HCT116 (cell line): ENCODE results near the gene FRS2. TPM values are rescaled to one million over a fixed set of nuclear protein-coding genes. Genes with fewer than 3 reads are reported as not detected.

Source experiments
- ATAC-seq: fragments of 200-7000 bp; cut with Tn5 transposase; 2 replicates; pipeline ENCODE4 v1.9.1; 2020; ENCODE audit warnings: mild to moderate bottlenecking, moderate library complexity
- BruUV-seq: library from RNA; stranded (reverse); fragments of 400-500 nt; replicated peaks from 2 replicates; lab custom pipeline; 2021; lab: Mats Ljungman, UMichigan
- CTCF ChIA-PET: fragments of 300-600 bp; sonication (Branson Sonifier 250); formaldehyde crosslinking; loops from one replicate; lab custom pipeline; 2021; ENCODE audit warnings: antibody characterized with exemption; lab: Charles Lee
- POLR2A ChIA-PET: fragments of 300-600, 350-600 bp; sonication (Branson Sonifier 250); formaldehyde crosslinking; loops from one replicate; lab custom pipeline; 2021; ENCODE audit warnings: antibody characterized with exemption; lab: Charles Lee
- RAD21 ChIA-PET, 2 experiments: fragments of 300-600 bp; sonication (Branson Sonifier 250); formaldehyde crosslinking; loops; one replicate each; lab custom pipeline; 2023; ENCODE audit warnings: low total read pairs in 2 of 2; ENCODE audit not compliant: uncharacterized antibody in 2 of 2, unreplicated experiment in 2 of 2, low non-redundant PET in 1 of 2; lab: Charles Lee
- DNase-seq: peaks from one replicate; pipeline ENCODE4 v3.0.0-alpha.2; 2010; ENCODE audit warnings: low read depth, low spot score
- H2AFZ ChIP-seq: fragments of 200-600 bp; shearing (Covaris generic), sonication (generic); 2 replicates; pipeline ENCODE4 v1.6.1; 2017; ENCODE audit warnings: low read depth, mixed run types, mixed read lengths, antibody characterized with exemption, low read length; ENCODE audit not compliant: poor library complexity, severe bottlenecking
- H3K27ac ChIP-seq: 2 replicates; pipeline ENCODE4 v1.5.1; 2012; ENCODE audit warnings: low read depth, low read length
- H3K27me3 ChIP-seq: fragments of 200-600 bp; sonication (generic); 2 replicates; pipeline ENCODE4 v1.6.1; 2016; ENCODE audit warnings: mixed run types, low read length, mixed read lengths; ENCODE audit not compliant: insufficient read depth
- H3K36me3 ChIP-seq, 2 experiments: fragments of 200-500 bp in 1 of 2; fragments of 200-600 bp in 1 of 2; sonication (Bioruptor generic) in 1 of 2; sonication (generic) in 1 of 2; 2 replicates each; pipeline versions ENCODE4 v1.5.1 to v1.6.1; 2014 to 2016; ENCODE audit warnings: low read length in 2 of 2, inconsistent platforms in 1 of 2, mixed read lengths in 1 of 2, mixed run types in 1 of 2; ENCODE audit not compliant: insufficient read depth in 2 of 2, control insufficient read depth in 1 of 2
- H3K4me1 ChIP-seq, 2 experiments: fragments of 200-600 bp in 1 of 2; sonication (generic) in 1 of 2; 2 replicates each; pipeline versions ENCODE4 v1.5.1 to v1.6.1; 2012 to 2017; ENCODE audit warnings: low read length in 2 of 2, inconsistent platforms in 1 of 2, mild to moderate bottlenecking in 1 of 2, mixed read lengths in 1 of 2, mixed run types in 1 of 2, moderate library complexity in 1 of 2; ENCODE audit not compliant: insufficient read depth in 2 of 2, control insufficient read depth in 1 of 2
- H3K4me2 ChIP-seq: fragments of 200-600 bp; sonication (generic); 2 replicates; pipeline ENCODE4 v1.6.1; 2017; ENCODE audit warnings: mixed run types, low read length, mixed read lengths
- H3K4me3 ChIP-seq, 2 experiments: fragments of 200-600 bp in 1 of 2; sonication (generic) in 1 of 2; replicated peaks in 1 of 2; 2 replicates each; pipeline ENCODE4 v1.5.1; 2011 to 2016; ENCODE audit warnings: low read length in 2 of 2, control low read depth in 1 of 2, low read depth in 1 of 2, mild to moderate bottlenecking in 1 of 2, mixed read lengths in 1 of 2, mixed run types in 1 of 2
- H3K79me2 ChIP-seq: fragments of 200-600 bp; sonication (generic); 2 replicates; pipeline ENCODE4 v1.6.1; 2017; ENCODE audit warnings: mild to moderate bottlenecking, mixed run types, low read length, moderate library complexity, mixed read lengths; ENCODE audit not compliant: insufficient read depth
- H3K9ac ChIP-seq: fragments of 200-600 bp; sonication (generic); 2 replicates; pipeline ENCODE4 v1.6.1; 2016; ENCODE audit warnings: low read length, mixed read lengths
- H3K9me2 ChIP-seq: fragments of 200-600 bp; sonication (generic), shearing (Covaris generic); 2 replicates; pipeline ENCODE4 v1.6.1; 2017; ENCODE audit warnings: mixed run types, mild to moderate bottlenecking, moderate library complexity; ENCODE audit not compliant: insufficient read depth
- H3K9me3 ChIP-seq, 2 experiments: fragments of 200-500 bp in 1 of 2; fragments of 200-600 bp in 1 of 2; sonication (Bioruptor generic) in 1 of 2; sonication (generic) in 1 of 2; 2 replicates each; pipeline ENCODE4 v1.6.1; 2014 to 2017; ENCODE audit warnings: low read length in 2 of 2, mixed read lengths in 2 of 2, inconsistent platforms in 1 of 2, low read depth in 1 of 2, mild to moderate bottlenecking in 1 of 2, mixed run types in 1 of 2, moderate library complexity in 1 of 2; ENCODE audit not compliant: control insufficient read depth in 1 of 2, insufficient read depth in 1 of 2
- H4K20me1 ChIP-seq: fragments of 200-600 bp; sonication (generic), shearing (Covaris generic); 2 replicates; pipeline ENCODE4 v1.6.1; 2017; ENCODE audit warnings: mixed run types, mild to moderate bottlenecking, moderate library complexity; ENCODE audit not compliant: insufficient read depth
- CBX3 ChIP-seq: IDR thresholded peaks from 2 replicates; pipeline ENCODE4 v1.6.1; 2012; ENCODE audit warnings: low read depth
- CEBPB ChIP-seq: IDR thresholded peaks from 2 replicates; pipeline ENCODE4 v1.6.1; 2012; ENCODE audit warnings: low read depth
- EZH2 ChIP-seq: fragments of 200-600 bp; sonication (generic); IDR thresholded peaks from 2 replicates; pipeline ENCODE4 v1.6.1; 2017; ENCODE audit warnings: antibody characterized with exemption, mixed run types
- JUND ChIP-seq: IDR thresholded peaks from 2 replicates; pipeline ENCODE4 v1.6.1; 2012
- POLR2A ChIP-seq: IDR thresholded peaks from 2 replicates; pipeline ENCODE4 v1.7.0; 2011; ENCODE audit warnings: borderline replicate concordance; ENCODE audit not compliant: insufficient read depth, insufficient read length; ENCODE audit errors: extremely low read depth
- SP1 ChIP-seq: IDR thresholded peaks from 2 replicates; pipeline ENCODE4 v1.6.1; 2012; ENCODE audit warnings: low read depth
- SRF ChIP-seq: IDR thresholded peaks from 2 replicates; pipeline ENCODE4 v1.6.1; 2012; ENCODE audit warnings: low read depth
- TCF7L2 ChIP-seq: IDR thresholded peaks from 2 replicates; pipeline ENCODE4 v1.7.0; 2011; ENCODE audit warnings: borderline replicate concordance, inconsistent platforms; ENCODE audit not compliant: insufficient read depth, insufficient read length; ENCODE audit errors: extremely low read depth
- ZFX ChIP-seq: fragments of 450-650 bp; IDR thresholded peaks from 2 replicates; pipeline ENCODE4 v1.6.1; 2017
- ZNF274 ChIP-seq: fragments of 200-500 bp; sonication (Bioruptor generic); IDR thresholded peaks from 2 replicates; pipeline ENCODE4 v1.6.1; 2014; ENCODE audit warnings: mild to moderate bottlenecking, low read depth, low read length, inconsistent platforms
- intact Hi-C: fragments of 100-400 bp; cut with micrococcal nuclease; formaldehyde crosslinking; loops from 2 replicates; pipeline ENCODE4 v1.10.0; 2022
- total RNA-seq: library from RNA; stranded (reverse); gene quantifications from one replicate; pipeline ENCODE4 v1.2.1, GENCODE V29; 2021; ENCODE audit not compliant: unreplicated experiment
- TF ChIP-seq, protein P1 (sequence below): IDR thresholded peaks from 2 replicates; pipeline ENCODE4 v1.6.1; 2011; ENCODE audit warnings: mild to moderate bottlenecking, low read length, moderate library complexity; ENCODE audit not compliant: insufficient replicate concordance; ENCODE audit errors: extremely low read depth
- TF ChIP-seq, protein P2 (sequence below): IDR thresholded peaks from 2 replicates; pipeline ENCODE4 v1.6.1; 2012
- TF ChIP-seq, protein P3 (sequence below), 3 experiments: fragments of 200-600 bp in 1 of 3; sonication (generic) in 1 of 3; IDR thresholded peaks in 2 of 3; conservative IDR thresholded peaks in 1 of 3; 2 replicates each; pipeline ENCODE4 v1.5.1; 2012 to 2017; ENCODE audit warnings: low read depth in 2 of 3, low read length in 2 of 3, antibody characterized with exemption in 1 of 3, borderline replicate concordance in 1 of 3, control low read depth in 1 of 3, mild to moderate bottlenecking in 1 of 3, mixed read lengths in 1 of 3, mixed run types in 1 of 3, moderate library complexity in 1 of 3; ENCODE audit not compliant: insufficient read depth in 1 of 3
- TF ChIP-seq, protein P4 (sequence below): IDR thresholded peaks from 2 replicates; pipeline ENCODE4 v1.6.1; 2012; ENCODE audit warnings: low read depth

FRS2 gene
- total RNA-seq, 1 experiment from 2014 or later = 14.7 TPM

DNA sequence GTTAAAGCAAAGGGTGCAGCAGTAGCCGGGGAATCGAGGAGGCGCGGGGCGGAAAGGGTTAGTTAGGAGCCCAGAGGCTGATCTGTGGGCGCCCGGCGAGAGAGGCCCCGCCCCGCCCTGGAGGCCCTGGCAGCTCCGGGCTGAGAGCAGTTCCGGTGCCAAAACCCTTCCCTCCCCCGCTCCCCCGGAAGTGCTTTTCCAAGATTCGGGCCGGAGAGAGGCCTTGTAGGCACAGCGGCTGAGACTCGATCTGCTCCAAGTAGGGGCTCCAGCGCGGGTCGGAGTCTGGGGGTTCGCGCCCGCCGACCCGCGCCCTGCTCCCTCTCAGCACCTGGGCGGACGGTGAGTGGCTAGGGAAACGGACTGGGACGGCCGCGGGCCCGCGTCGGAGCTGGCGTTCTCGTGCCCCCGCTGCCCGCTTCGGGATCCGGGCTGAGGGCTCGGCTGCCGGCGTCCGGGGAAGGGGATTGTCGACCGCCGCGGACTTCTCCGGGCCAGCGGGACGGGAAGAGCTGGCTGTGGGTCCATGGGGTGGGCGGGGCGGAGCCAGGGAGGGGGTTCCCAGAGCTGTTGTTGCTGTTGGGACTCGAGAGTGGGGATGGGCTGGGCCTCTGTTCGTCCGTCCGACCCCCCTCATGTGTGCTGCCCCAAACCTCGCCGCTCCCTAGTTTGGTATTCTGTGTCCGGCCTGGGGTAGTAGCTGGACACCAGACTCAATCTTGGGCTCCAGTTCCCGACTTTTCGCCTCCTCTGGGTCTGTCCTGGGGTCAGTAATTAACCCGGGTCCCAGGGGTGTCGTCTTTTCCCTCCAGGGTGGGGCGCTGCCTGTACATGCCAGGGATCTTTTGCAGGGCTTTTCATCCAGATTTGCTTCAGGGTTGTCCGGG, at the start of gene FRS2 (continued):
- TF ChIP-seq, protein P1, sequence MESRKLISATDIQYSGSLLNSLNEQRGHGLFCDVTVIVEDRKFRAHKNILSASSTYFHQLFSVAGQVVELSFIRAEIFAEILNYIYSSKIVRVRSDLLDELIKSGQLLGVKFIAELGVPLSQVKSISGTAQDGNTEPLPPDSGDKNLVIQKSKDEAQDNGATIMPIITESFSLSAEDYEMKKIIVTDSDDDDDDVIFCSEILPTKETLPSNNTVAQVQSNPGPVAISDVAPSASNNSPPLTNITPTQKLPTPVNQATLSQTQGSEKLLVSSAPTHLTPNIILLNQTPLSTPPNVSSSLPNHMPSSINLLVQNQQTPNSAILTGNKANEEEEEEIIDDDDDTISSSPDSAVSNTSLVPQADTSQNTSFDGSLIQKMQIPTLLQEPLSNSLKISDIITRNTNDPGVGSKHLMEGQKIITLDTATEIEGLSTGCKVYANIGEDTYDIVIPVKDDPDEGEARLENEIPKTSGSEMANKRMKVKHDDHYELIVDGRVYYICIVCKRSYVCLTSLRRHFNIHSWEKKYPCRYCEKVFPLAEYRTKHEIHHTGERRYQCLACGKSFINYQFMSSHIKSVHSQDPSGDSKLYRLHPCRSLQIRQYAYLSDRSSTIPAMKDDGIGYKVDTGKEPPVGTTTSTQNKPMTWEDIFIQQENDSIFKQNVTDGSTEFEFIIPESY = no peak
- TF ChIP-seq TCF7L2 (peak; percentile 33), CBX3 (peak; percentile 45; the same call in 1 of the 2 replicates), SP1 (0 out of 2 replicates have a peak, but pooled peaks have one; percentile 37)

DNA sequence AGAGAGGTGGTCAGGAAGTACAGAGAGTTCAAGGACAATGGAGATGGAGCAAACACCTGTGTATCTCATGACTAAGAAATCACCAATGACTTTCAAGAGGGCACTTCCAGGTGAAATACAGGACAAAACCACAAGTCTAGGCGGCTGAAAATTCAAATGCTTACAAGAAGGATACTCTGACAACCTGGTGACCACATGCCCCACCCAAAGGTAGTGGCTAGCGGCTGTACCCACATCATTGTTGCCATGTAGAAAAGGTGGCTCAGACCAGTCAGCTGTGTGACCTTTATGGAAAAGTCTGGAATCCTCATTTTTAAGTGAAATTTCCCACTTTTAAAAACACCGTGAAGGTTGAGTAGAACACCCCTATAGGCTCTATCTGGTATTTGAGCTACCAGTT, 48.6 kb upstream of the FRS2 start:
- Histone ChIP-seq H3K9me2 (no peaks in the 10 kb centered on the region), H3K9me3 (no peaks in the 10 kb centered on the region), H3K27me3 (no peaks in the 10 kb centered on the region), H2AFZ (no peak overlapping the region), H3K27ac (no peak overlapping the region), H3K79me2 (no peaks in the 10 kb centered on the region)
- POLR2A ChIA-PET = no interaction called here
- BruUV-seq = no TSS peak
- intact Hi-C loops = no loop called here
- no peak for DNase-seq
- TF ChIP-seq CEBPB (no peak), JUND (no peak), SRF (no peak), ZFX (no peak), ZNF274 (no peak), EZH2 (no peak), POLR2A (no peak)
- TF ChIP-seq, protein P2, sequence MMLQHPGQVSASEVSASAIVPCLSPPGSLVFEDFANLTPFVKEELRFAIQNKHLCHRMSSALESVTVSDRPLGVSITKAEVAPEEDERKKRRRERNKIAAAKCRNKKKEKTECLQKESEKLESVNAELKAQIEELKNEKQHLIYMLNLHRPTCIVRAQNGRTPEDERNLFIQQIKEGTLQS = no peak
- TF ChIP-seq, protein P3, sequence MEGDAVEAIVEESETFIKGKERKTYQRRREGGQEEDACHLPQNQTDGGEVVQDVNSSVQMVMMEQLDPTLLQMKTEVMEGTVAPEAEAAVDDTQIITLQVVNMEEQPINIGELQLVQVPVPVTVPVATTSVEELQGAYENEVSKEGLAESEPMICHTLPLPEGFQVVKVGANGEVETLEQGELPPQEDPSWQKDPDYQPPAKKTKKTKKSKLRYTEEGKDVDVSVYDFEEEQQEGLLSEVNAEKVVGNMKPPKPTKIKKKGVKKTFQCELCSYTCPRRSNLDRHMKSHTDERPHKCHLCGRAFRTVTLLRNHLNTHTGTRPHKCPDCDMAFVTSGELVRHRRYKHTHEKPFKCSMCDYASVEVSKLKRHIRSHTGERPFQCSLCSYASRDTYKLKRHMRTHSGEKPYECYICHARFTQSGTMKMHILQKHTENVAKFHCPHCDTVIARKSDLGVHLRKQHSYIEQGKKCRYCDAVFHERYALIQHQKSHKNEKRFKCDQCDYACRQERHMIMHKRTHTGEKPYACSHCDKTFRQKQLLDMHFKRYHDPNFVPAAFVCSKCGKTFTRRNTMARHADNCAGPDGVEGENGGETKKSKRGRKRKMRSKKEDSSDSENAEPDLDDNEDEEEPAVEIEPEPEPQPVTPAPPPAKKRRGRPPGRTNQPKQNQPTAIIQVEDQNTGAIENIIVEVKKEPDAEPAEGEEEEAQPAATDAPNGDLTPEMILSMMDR (IDR thresholded peaks at IDR 0.05 in 2 of 3, conservative IDR thresholded peaks at IDR 0.05 in 1 of 3; ENCODE audit: borderline replicate concordance in 1 of 3, insufficient read depth in 1 of 3, low read depth in 2 of 3, low read length in 2 of 3) = no peak
- TF ChIP-seq, protein P4, sequence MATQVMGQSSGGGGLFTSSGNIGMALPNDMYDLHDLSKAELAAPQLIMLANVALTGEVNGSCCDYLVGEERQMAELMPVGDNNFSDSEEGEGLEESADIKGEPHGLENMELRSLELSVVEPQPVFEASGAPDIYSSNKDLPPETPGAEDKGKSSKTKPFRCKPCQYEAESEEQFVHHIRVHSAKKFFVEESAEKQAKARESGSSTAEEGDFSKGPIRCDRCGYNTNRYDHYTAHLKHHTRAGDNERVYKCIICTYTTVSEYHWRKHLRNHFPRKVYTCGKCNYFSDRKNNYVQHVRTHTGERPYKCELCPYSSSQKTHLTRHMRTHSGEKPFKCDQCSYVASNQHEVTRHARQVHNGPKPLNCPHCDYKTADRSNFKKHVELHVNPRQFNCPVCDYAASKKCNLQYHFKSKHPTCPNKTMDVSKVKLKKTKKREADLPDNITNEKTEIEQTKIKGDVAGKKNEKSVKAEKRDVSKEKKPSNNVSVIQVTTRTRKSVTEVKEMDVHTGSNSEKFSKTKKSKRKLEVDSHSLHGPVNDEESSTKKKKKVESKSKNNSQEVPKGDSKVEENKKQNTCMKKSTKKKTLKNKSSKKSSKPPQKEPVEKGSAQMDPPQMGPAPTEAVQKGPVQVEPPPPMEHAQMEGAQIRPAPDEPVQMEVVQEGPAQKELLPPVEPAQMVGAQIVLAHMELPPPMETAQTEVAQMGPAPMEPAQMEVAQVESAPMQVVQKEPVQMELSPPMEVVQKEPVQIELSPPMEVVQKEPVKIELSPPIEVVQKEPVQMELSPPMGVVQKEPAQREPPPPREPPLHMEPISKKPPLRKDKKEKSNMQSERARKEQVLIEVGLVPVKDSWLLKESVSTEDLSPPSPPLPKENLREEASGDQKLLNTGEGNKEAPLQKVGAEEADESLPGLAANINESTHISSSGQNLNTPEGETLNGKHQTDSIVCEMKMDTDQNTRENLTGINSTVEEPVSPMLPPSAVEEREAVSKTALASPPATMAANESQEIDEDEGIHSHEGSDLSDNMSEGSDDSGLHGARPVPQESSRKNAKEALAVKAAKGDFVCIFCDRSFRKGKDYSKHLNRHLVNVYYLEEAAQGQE = no peak
- TF ChIP-seq, all 23 proteins: peak for 0
- Histone ChIP-seq H4K20me1 (no peaks in the 10 kb centered on the region), H3K36me3 (no peaks in the 10 kb centered on the region), H3K4me2 (no peak overlapping the region), H3K4me1 (no peaks in the 10 kb centered on the region), H3K4me3 (no peak overlapping the region), H3K9ac (no peak overlapping the region)
- no peak for ATAC-seq
- RAD21 ChIA-PET = no interaction called here
- CTCF ChIA-PET = no interaction called here
